Measurements from ENCODE around the gene IFNLR1. TPM values are rescaled to one million over a fixed set of nuclear protein-coding genes. Genes with fewer than 3 reads are reported as not detected.

Gene IFNLR1
- total RNA-seq, 1 donor from 2014 or later, result 0.47 TPM

DNA sequence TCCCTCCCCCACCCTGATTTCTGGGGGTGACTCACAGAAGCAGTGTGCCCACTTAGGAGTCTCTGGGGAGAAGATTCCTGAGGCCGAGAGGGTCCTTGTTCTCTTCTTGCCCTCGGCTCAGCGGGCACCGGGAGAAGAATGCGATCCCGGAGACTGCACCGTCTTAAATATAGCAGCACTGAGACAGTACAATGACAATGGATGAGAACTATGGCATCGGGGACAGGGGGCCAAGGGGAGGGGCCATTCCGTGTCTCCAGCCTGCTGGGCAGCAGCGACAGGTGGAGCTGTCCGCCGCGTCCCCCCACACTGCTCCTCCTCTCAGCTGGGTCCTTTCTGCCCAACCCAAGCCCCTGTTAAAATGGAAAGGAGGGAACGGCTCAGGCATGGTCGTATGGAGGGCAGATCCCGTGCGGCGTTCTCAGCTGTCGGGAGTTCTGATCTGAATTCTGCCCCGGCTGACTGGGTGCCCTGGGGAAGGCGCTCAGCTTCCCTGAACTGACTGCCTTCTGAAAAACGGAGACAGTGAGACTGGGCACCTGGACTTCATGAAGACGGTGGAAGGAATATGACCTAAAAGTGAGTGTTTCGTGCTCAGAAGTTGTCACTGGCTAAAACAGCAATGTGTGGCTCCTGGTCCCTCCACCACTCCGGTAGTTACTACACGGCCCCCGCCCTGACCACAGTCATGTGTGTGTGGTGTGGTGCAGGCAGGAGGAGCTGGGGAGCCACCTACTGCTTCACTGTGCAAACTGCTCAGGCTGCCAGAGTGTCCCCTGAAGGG, 74.9 kb downstream of the IFNLR1 start, which contains the start of gene MYOM3:
Gene MYOM3, minus strand, starts transcription at position 140 of the 784 bp plus-strand sequence. CDS start 3,499 bp downstream, outside the sequence.
- no peak within 1 kb of the TSS for H3K27ac Mint-ChIP-seq (ENCODE audit: unreplicated experiment)
- H3K27me3 Mint-ChIP-seq (ENCODE audit: unreplicated experiment), result no peaks in the 10 kb centered on the region
- DNase-seq, result no peak
- no peak within 1 kb of the TSS for H3K4me3 Mint-ChIP-seq (ENCODE audit: unreplicated experiment)
- no peaks in the 10 kb centered on the region for H3K36me3 Mint-ChIP-seq (ENCODE audit: unreplicated experiment)
- TF ChIP-seq, protein P1, sequence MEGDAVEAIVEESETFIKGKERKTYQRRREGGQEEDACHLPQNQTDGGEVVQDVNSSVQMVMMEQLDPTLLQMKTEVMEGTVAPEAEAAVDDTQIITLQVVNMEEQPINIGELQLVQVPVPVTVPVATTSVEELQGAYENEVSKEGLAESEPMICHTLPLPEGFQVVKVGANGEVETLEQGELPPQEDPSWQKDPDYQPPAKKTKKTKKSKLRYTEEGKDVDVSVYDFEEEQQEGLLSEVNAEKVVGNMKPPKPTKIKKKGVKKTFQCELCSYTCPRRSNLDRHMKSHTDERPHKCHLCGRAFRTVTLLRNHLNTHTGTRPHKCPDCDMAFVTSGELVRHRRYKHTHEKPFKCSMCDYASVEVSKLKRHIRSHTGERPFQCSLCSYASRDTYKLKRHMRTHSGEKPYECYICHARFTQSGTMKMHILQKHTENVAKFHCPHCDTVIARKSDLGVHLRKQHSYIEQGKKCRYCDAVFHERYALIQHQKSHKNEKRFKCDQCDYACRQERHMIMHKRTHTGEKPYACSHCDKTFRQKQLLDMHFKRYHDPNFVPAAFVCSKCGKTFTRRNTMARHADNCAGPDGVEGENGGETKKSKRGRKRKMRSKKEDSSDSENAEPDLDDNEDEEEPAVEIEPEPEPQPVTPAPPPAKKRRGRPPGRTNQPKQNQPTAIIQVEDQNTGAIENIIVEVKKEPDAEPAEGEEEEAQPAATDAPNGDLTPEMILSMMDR (IDR thresholded peaks at IDR 0.05; ENCODE audit: partially characterized antibody, unreplicated experiment), result no peak
- H3K4me1 Mint-ChIP-seq (ENCODE audit: low read depth, unreplicated experiment), result peaks cover 4% of the 10 kb centered on the region
- peaks cover 3% of the 10 kb centered on the region for H3K9me3 Mint-ChIP-seq (ENCODE audit: unreplicated experiment)

DNA sequence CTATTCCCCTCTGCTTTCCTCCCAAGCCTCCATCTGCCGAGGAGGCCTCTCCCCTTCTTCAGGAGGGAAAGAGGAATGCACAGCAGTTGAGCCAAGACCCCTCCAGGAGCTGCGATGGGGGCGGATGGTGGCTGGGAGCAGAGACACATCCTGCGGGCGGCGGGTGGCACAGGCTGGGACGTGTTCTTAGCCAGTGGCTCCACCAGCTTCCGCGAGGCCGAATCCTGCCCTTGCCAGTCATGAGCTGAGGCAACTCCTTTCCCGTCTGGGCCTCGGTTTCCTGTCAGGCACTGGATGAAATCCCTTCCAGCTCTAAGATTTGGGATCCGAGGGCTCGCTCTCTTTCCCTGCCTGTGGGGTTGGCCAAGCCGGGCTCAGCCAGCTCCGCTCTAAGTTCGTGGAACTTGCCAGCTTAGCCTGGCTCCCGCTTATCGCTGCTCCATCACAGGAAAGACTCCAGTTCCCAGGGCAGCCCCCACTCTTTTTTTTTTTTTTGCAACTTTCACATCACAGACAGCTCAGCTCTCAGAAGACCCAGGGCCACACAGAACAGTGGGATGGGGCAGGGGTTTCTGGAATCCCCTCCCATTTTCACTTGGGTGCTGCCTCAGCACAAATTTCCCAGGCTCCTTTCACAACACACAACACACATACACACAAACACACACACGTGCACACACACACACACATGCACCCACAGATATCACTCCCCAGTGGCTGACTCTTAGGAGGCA, 75.7 kb downstream of the IFNLR1 start:
- peaks cover 4% of the 10 kb centered on the region for H3K4me1 Mint-ChIP-seq (ENCODE audit: low read depth, unreplicated experiment)
- peaks cover 3% of the 10 kb centered on the region for H3K9me3 Mint-ChIP-seq (ENCODE audit: unreplicated experiment)
- H3K27ac Mint-ChIP-seq (ENCODE audit: unreplicated experiment), result no peak overlapping the region
- TF ChIP-seq, protein P1 (IDR thresholded peaks at IDR 0.05; ENCODE audit: partially characterized antibody, unreplicated experiment), result no peak
- H3K36me3 Mint-ChIP-seq (ENCODE audit: unreplicated experiment), result no peaks in the 10 kb centered on the region
- no peaks in the 10 kb centered on the region for H3K27me3 Mint-ChIP-seq (ENCODE audit: unreplicated experiment)
- DNase-seq, result no peak
- H3K4me3 Mint-ChIP-seq (ENCODE audit: unreplicated experiment), result no peak overlapping the region

DNA sequence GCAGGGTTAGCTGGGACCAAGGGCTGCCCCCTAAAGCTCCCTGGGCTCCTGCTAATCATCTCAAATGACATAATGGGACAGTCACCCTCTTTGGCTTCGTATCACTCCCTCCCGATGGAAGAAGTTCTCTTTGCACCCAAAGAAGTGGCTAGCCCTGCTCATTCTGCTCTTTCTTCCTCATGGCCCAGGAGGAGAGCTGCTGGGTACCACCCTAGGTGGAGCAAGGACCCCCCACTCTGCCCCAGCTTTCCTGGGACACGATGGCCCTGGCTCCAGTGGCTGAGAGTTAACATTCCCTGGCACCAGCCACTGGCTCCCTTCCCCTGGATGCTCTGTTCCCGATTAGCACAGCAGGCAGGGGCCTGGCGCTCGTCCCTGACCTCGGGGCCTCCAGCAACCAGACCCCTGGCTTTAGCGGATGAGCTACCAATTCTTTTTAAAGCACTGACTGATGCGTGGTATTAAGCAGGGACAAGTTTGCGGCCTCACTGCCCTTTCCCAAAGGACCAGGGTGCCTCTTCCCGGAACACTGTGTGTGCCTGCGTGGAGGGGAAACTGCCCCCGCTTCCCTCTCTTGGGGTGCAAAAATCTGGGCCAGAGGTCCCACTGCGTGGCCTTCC, 76.3 kb downstream of the IFNLR1 start:
- Mint-ChIP-seq H3K36me3 (ENCODE audit: unreplicated experiment) (no peaks in the 10 kb centered on the region), H3K27ac (ENCODE audit: unreplicated experiment) (no peak overlapping the region), H3K27me3 (ENCODE audit: unreplicated experiment) (no peaks in the 10 kb centered on the region), H3K4me3 (ENCODE audit: unreplicated experiment) (no peak overlapping the region), H3K4me1 (ENCODE audit: low read depth, unreplicated experiment) (peaks cover 4% of the 10 kb centered on the region), H3K9me3 (ENCODE audit: unreplicated experiment) (peaks cover 3% of the 10 kb centered on the region)
- TF ChIP-seq, protein P1 (IDR thresholded peaks at IDR 0.05; ENCODE audit: partially characterized antibody, unreplicated experiment), result no peak
- DNase-seq, result no peak

DNA sequence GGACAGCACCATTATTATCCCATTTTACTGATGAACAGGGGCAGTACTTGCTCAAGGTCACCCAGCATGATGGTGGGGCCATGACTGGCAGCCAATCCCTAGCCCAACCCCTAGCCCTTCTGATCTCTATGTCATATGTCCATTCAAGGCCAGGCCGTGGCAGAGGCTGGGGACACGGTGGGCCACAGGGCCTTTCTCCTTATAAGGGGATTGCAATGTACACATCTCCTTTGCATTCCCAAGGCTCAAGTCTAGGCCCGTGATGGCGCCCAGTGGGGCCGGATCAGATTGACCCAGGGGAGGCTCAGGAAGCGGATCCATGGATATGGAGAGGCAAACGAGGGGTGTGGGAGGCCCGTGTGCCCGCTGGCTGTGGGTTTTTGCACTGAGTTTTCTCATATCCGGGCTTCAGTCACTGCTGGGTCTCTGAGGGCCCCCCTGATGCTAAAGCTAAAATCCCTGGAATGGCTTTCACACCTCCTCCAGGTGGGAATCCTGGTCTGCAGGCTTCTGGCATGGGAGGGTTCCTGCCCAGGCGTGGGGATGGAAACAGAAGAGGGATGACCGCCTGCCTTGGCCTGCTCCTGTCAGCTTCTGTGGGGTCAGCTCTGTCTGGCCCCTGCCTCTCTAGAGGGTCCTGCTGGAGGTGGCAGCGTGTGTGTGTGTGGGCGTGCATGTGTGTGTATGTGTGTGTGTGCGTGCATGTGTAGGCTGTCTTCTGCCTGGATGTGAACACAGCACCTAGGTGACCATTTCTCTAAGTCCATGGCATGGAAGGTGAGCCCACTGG, 77.2 kb downstream of the IFNLR1 start:
- Mint-ChIP-seq H3K4me1 (ENCODE audit: low read depth, unreplicated experiment) (peaks cover 6% of the 10 kb centered on the region), H3K27me3 (ENCODE audit: unreplicated experiment) (no peaks in the 10 kb centered on the region), H3K4me3 (ENCODE audit: unreplicated experiment) (no peak overlapping the region), H3K36me3 (ENCODE audit: unreplicated experiment) (no peaks in the 10 kb centered on the region), H3K9me3 (ENCODE audit: unreplicated experiment) (peaks cover 3% of the 10 kb centered on the region), H3K27ac (ENCODE audit: unreplicated experiment) (no peak overlapping the region)
- TF ChIP-seq, protein P1 (IDR thresholded peaks at IDR 0.05; ENCODE audit: partially characterized antibody, unreplicated experiment), result no peak
- DNase-seq, result no peak
